ENCODE measurements around the gene CNNM3. TPM values are rescaled to one million over a fixed set of nuclear protein-coding genes. Genes with fewer than 3 reads are reported as not detected.
"Not testable (repeated sequence)": the region's sequence is repeated elsewhere in the genome, so short reads cannot be mapped to it uniquely, and the experiment has no call there.

Gene CNNM3
- total RNA-seq, 2 donors from 2014 or later, result 4.2 to 7.9 TPM

- H3K36me3 ChIP-seq, result peaks cover 51% of the 10 kb centered on the region
- no peak for TF ChIP-seq CTCF (IDR thresholded peaks at IDR 0.05)
- no peaks in the 10 kb centered on the region for H3K27me3 ChIP-seq
- no peak for DNase-seq (ENCODE audit: low spot score)
- peaks cover 0 to 5% of the 10 kb centered on the region in 2 donors for H3K4me1 ChIP-seq
- H3K27ac ChIP-seq, result no peak overlapping the region
- no peaks in the 10 kb centered on the region for H3K9me3 ChIP-seq
- no peak overlapping the region for H3K4me3 ChIP-seq
Observed at GRCh38 chr2:96801786-96802595, 14.1 kb upstream of the CNNM3 start.

- peaks cover 0 to 5% of the 10 kb centered on the region in 2 donors for H3K4me1 ChIP-seq
- peaks cover 43% of the 10 kb centered on the region for H3K36me3 ChIP-seq
- no peak overlapping the region for H3K4me3 ChIP-seq
- no peak for DNase-seq (ENCODE audit: low spot score)
- H3K9me3 ChIP-seq, result no peaks in the 10 kb centered on the region
- no peak overlapping the region for H3K27ac ChIP-seq
- no peak for TF ChIP-seq CTCF (IDR thresholded peaks at IDR 0.05)
- no peaks in the 10 kb centered on the region for H3K27me3 ChIP-seq
Observed at GRCh38 chr2:96802721-96803120, 13.3 kb upstream of the CNNM3 start.

GRCh38 chr2:96804986-96805385 is 11.1 kb upstream of the CNNM3 start:
- H3K27ac ChIP-seq, result no peak overlapping the region
- peaks cover 0 to 9% of the 10 kb centered on the region in 2 donors for H3K4me1 ChIP-seq
- no peak overlapping the region for H3K4me3 ChIP-seq
- no peak for DNase-seq (ENCODE audit: low spot score)
- no peak for TF ChIP-seq CTCF (IDR thresholded peaks at IDR 0.05)
- no peaks in the 10 kb centered on the region for H3K27me3 ChIP-seq
- peaks cover 29% of the 10 kb centered on the region for H3K36me3 ChIP-seq
- H3K9me3 ChIP-seq, result no peaks in the 10 kb centered on the region

GRCh38 chr2:96805946-96806345 is 10.1 kb upstream of the CNNM3 start:
- H3K9me3 ChIP-seq; DNase-seq (ENCODE audit: low spot score); H3K27ac ChIP-seq; H3K4me3 ChIP-seq; H3K27me3 ChIP-seq: not testable (repeated sequence)
- Histone ChIP-seq H3K36me3 (peaks cover 24% of the 10 kb centered on the region), H3K4me1 (peaks cover 0 to 14% of the 10 kb centered on the region in 2 donors)

- TF ChIP-seq CTCF (IDR thresholded peaks at IDR 0.05), result no peak
- no peak for DNase-seq (ENCODE audit: low spot score)
- peaks cover 0 to 21% of the 10 kb centered on the region in 2 donors for H3K4me1 ChIP-seq
- H3K36me3 ChIP-seq, result peaks cover 19% of the 10 kb centered on the region
- H3K9me3 ChIP-seq, result no peaks in the 10 kb centered on the region
- no peak overlapping the region for H3K4me3 ChIP-seq
- no peaks in the 10 kb centered on the region for H3K27me3 ChIP-seq
- no peak overlapping the region for H3K27ac ChIP-seq
Observed at GRCh38 chr2:96806468-96807126, 9.5 kb upstream of the CNNM3 start.

- no peak for DNase-seq (ENCODE audit: low spot score)
- Histone ChIP-seq H3K36me3 (peaks cover 14% of the 10 kb centered on the region), H3K4me1 (peaks cover 0 to 25% of the 10 kb centered on the region in 2 donors), H3K4me3 (no peak overlapping the region), H3K9me3 (no peaks in the 10 kb centered on the region), H3K27ac (no peak overlapping the region), H3K27me3 (no peaks in the 10 kb centered on the region)
- no peak for TF ChIP-seq CTCF (IDR thresholded peaks at IDR 0.05)
Observed at GRCh38 chr2:96807127-96807471, 9.0 kb upstream of the CNNM3 start.
